Epithelial cell of esophagus (primary cell): Measurements from ENCODE around the gene NSG1.

ENCODE experiments used
- DNase-seq: peaks from one replicate; pipeline ENCODE4 v3.0.0; 2010; ENCODE audit warnings: low read depth
- H3K4me3 ChIP-seq: 2 replicates; pipeline ENCODE4 v1.5.1; 2011; ENCODE audit warnings: mild to moderate bottlenecking, low read length, control low read depth
- CTCF ChIP-seq: IDR thresholded peaks from 2 replicates; pipeline ENCODE4 v1.5.1; 2011; ENCODE audit warnings: low read depth, mild to moderate bottlenecking, low read length, control low read depth, inconsistent platforms; ENCODE audit not compliant: insufficient read depth; ENCODE audit errors: missing control alignments

Gene NSG1

GRCh38 chr4:4390046-4390445, 3.1 kb downstream of the NSG1 start:
- TF ChIP-seq CTCF = no peak
- no peak overlapping the region for H3K4me3 ChIP-seq
- DNase-seq = no peak

GRCh38 chr4:4390515-4391240, 3.8 kb downstream of the NSG1 start:
- H3K4me3 ChIP-seq = no peak overlapping the region
- DNase-seq = no peak
- no peak for TF ChIP-seq CTCF

- H3K4me3 ChIP-seq = no peak overlapping the region
These were observed 5.0 kb downstream of the NSG1 start for GRCh38 chr4:4391866-4392265.

GRCh38 chr4:4392501-4393183, 5.7 kb downstream of the NSG1 start:
- no peak for TF ChIP-seq CTCF
- H3K4me3 ChIP-seq = no peak overlapping the region
- peak; percentile 97 for DNase-seq

More at GRCh38 chr4:4391866-4392265, 5.0 kb downstream of the NSG1 start:
- no peak for TF ChIP-seq CTCF
- no peak for DNase-seq

GRCh38 chr4:4394644-4395043, 7.7 kb downstream of the NSG1 start:
- peak; percentile 78 for DNase-seq
- no peak for TF ChIP-seq CTCF
- H3K4me3 ChIP-seq = no peak overlapping the region

GRCh38 chr4:4395371-4395770, 8.5 kb downstream of the NSG1 start:
- H3K4me3 ChIP-seq = no peak overlapping the region
- DNase-seq = no peak
- no peak for TF ChIP-seq CTCF
